ENCODE results near the gene TRIM26. TPM values are rescaled to one million over a fixed set of nuclear protein-coding genes. Genes with fewer than 3 reads are reported as not detected.

The TRIM26 gene
- polyA plus RNA-seq, 1 of the 3 experiments (the other 2 are of a cell fraction) = 26.1 TPM

DNA sequence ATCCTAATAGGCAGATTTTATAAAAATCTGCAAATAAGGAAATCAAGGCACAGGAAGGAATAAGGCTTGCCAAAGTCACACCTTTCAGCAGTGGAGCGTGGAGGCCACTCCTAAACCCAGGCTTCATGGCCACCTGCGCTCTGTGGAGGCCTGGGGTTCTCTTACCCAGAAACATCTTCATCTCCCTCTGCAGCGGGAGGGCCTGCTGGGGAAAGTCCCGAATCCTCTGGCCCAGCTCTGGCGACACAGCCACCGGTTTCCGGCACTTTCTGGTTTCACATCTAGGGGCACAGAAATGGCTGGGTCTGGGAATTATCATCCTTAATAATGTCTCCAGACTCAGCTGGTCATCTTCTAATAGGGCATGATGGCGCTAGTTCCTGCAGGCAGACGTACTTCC lies 56.4 kb downstream of the TRIM26 start:
- POLR2A ChIA-PET = no interaction called here
- CTCF ChIA-PET = interaction anchor here (1.2 kb wide), 1 partner anchor 25 kb away, joined by 5 read pairs; no protein-coding TSS in a partner anchor

DNA sequence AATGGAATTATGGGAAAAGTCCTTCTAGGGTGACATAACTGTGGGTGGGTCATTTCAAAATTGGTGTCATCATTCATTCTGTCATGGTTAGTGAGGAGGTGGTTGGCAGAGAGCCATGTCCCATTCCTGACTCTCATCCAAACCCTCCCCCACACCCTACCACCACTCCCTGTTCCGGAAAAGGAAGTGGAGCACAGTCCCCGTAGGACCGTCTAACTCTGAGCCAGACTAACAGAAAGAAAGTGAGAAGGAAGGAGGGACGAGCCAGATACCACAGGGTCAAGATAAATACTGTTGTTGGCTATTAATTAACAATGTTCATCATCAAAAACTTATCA lies 57.0 kb downstream of the TRIM26 start:
- Histone ChIP-seq H3K4me1 (ENCODE audit: control insufficient read depth in 1 of 2, insufficient read depth in 2 of 2, low read depth in 1 of 2, low read length in 1 of 2) (no peaks in the 10 kb centered on the region; a peak in 1 of 4 replicates), H3K9ac (no peak overlapping the region), H3K79me2 (ENCODE audit: insufficient read depth) (no peaks in the 10 kb centered on the region), H3K9me2 (no peaks in the 10 kb centered on the region), H3K36me3 (replicated peaks in 1 of 2; ENCODE audit: control insufficient read depth in 1 of 2, insufficient read depth in 2 of 2, low read length in 1 of 2) (no peaks in the 10 kb centered on the region), H4K20me1 (ENCODE audit: insufficient read depth) (no peaks in the 10 kb centered on the region), H3K27me3 (ENCODE audit: insufficient read depth) (peaks cover 34% of the 10 kb centered on the region; the same call in 1 of the 2 replicates), H3K4me2 (no peak overlapping the region), H3K9me3 (no peaks in the 10 kb centered on the region), H3F3A (replicated peaks; ENCODE audit: insufficient read depth) (no peaks in the 10 kb centered on the region), H2AFZ (ENCODE audit: low read depth) (peak overlapping the region; percentile 44; the same call in 1 of the 2 replicates), H3K27ac (ENCODE audit: low read depth in 2 of 2, low read length in 1 of 2) (no peak overlapping the region), H3K4me3 (ENCODE audit: low read depth in 2 of 2, low read length in 1 of 2) (no peak overlapping the region)
- TF ChIP-seq, protein P1, sequence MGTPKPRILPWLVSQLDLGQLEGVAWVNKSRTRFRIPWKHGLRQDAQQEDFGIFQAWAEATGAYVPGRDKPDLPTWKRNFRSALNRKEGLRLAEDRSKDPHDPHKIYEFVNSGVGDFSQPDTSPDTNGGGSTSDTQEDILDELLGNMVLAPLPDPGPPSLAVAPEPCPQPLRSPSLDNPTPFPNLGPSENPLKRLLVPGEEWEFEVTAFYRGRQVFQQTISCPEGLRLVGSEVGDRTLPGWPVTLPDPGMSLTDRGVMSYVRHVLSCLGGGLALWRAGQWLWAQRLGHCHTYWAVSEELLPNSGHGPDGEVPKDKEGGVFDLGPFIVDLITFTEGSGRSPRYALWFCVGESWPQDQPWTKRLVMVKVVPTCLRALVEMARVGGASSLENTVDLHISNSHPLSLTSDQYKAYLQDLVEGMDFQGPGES (IDR thresholded peaks at IDR 0.05; ENCODE audit: low read depth, low read length) = no peak
- TF ChIP-seq GABPA (IDR thresholded peaks at IDR 0.05; ENCODE audit: low read depth) = 0 out of 2 replicates have a peak, but pooled peaks have one; percentile 18
- ChIA-PET CTCF (interaction anchor here (6.4 kb wide), 1 partner anchor 25 kb away, joined by 38 read pairs; no protein-coding TSS in a partner anchor), POLR2A (no interaction called here)
- 6% methylated on average over 4 of the region's 4 CpGs for whole genome bisulfite sequencing (ENCODE audit: low lambda C conversion rate)
- no peak for DNase-seq

More for the DNA sequence above, 56.4 kb downstream of the TRIM26 start:
- 39% methylated on average over 7 of the region's 9 CpGs for WGBS (ENCODE audit: low lambda C conversion rate)
- Histone ChIP-seq H2AFZ (ENCODE audit: low read depth) (peak overlapping the region; percentile 44; the same call in 1 of the 2 replicates), H3K79me2 (ENCODE audit: insufficient read depth) (no peaks in the 10 kb centered on the region), H3K9me2 (no peaks in the 10 kb centered on the region), H3K27me3 (ENCODE audit: insufficient read depth) (peaks cover 34% of the 10 kb centered on the region; the same call in 1 of the 2 replicates), H3F3A (replicated peaks; ENCODE audit: insufficient read depth) (no peaks in the 10 kb centered on the region), H3K4me2 (no peak overlapping the region), H3K27ac (ENCODE audit: low read depth in 2 of 2, low read length in 1 of 2) (no peak overlapping the region), H3K9ac (no peak overlapping the region), H3K9me3 (no peaks in the 10 kb centered on the region), H3K36me3 (replicated peaks in 1 of 2; ENCODE audit: control insufficient read depth in 1 of 2, insufficient read depth in 2 of 2, low read length in 1 of 2) (no peaks in the 10 kb centered on the region), H3K4me1 (ENCODE audit: control insufficient read depth in 1 of 2, insufficient read depth in 2 of 2, low read depth in 1 of 2, low read length in 1 of 2) (no peaks in the 10 kb centered on the region; a peak in 1 of 4 replicates), H4K20me1 (ENCODE audit: insufficient read depth) (no peaks in the 10 kb centered on the region), H3K4me3 (ENCODE audit: low read depth in 2 of 2, low read length in 1 of 2) (no peak overlapping the region)
- TF ChIP-seq POLR2AphosphoS5 (IDR thresholded peaks at IDR 0.05; ENCODE audit: low read depth, low read length) (no peak), MXI1 (IDR thresholded peaks at IDR 0.05; ENCODE audit: low read depth, low read length) (no peak), YY1 (IDR thresholded peaks at IDR 0.05; ENCODE audit: low read depth) (no peak), RFX5 (IDR thresholded peaks at IDR 0.05; ENCODE audit: low read length) (no peak), FOXM1 (IDR thresholded peaks at IDR 0.05; ENCODE audit: low read depth) (no peak), EZH2phosphoT487 (IDR thresholded peaks at IDR 0.05; ENCODE audit: borderline replicate concordance, low read depth) (no peak), SIN3A (IDR thresholded peaks at IDR 0.05; ENCODE audit: borderline replicate concordance, low read depth, low read length) (no peak), RAD21 (IDR thresholded peaks at IDR 0.05; ENCODE audit: low read length) (no peak), GATA2 (CRISPR knock-in tag; IDR thresholded peaks at IDR 0.05) (no peak), NFIC (IDR thresholded peaks at IDR 0.05; ENCODE audit: borderline replicate concordance) (no peak), RCOR1 (IDR thresholded peaks at IDR 0.05; ENCODE audit: low read length) (no peak), TEAD4 (IDR thresholded peaks at IDR 0.05; ENCODE audit: borderline replicate concordance, insufficient read depth) (no peak), TAF1 (IDR thresholded peaks at IDR 0.05; ENCODE audit: borderline replicate concordance, low read depth, low read length) (no peak)
- TF ChIP-seq, protein P2, sequence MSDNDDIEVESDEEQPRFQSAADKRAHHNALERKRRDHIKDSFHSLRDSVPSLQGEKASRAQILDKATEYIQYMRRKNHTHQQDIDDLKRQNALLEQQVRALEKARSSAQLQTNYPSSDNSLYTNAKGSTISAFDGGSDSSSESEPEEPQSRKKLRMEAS (IDR thresholded peaks at IDR 0.05; ENCODE audit: low read depth) = no peak
- TF ChIP-seq, protein P3, sequence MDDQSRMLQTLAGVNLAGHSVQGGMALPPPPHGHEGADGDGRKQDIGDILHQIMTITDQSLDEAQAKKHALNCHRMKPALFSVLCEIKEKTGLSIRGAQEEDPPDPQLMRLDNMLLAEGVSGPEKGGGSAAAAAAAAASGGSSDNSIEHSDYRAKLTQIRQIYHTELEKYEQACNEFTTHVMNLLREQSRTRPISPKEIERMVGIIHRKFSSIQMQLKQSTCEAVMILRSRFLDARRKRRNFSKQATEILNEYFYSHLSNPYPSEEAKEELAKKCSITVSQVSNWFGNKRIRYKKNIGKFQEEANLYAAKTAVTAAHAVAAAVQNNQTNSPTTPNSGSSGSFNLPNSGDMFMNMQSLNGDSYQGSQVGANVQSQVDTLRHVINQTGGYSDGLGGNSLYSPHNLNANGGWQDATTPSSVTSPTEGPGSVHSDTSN (IDR thresholded peaks at IDR 0.05) = no peak
- TF ChIP-seq, protein P1 (IDR thresholded peaks at IDR 0.05; ENCODE audit: low read depth, low read length) = no peak
- DNase-seq = no peak

Measured in SK-N-SH (cell line).